CD14-positive monocyte (primary cell): ENCODE results near the gene TAF12. TPM values are rescaled to one million over a fixed set of nuclear protein-coding genes. Genes with fewer than 3 reads are reported as not detected.
"Not testable (repeated sequence)": the region's sequence is repeated elsewhere in the genome, so short reads cannot be mapped to it uniquely, and the experiment has no call there.

Experiments
- DNase-seq, 3 donors: peaks; one replicate each; pipeline ENCODE4 v3.0.0-alpha.2; 2011 to 2022
- H2AFZ ChIP-seq: 2 replicates; pipeline ENCODE4 v1.6.0; 2012; ENCODE audit warnings: mild to moderate bottlenecking, low read depth, low read length, inconsistent platforms; ENCODE audit not compliant: insufficient read depth, poor library complexity, severe bottlenecking
- H3K27ac ChIP-seq, 2 donors: 1 replicate in 1 of 2; 2 replicates in 1 of 2; pipeline ENCODE4 v1.5.1; 2012 to 2013; ENCODE audit warnings: low read length in 2 of 2, control low read depth in 1 of 2, inconsistent platforms in 1 of 2, low read depth in 1 of 2, mild to moderate bottlenecking in 1 of 2
- H3K27me3 ChIP-seq, 2 donors: one replicate each; pipeline versions ENCODE4 v1.6.0 to v1.6.1; 2011 to 2013; ENCODE audit warnings: low read length in 2 of 2; ENCODE audit not compliant: control insufficient read depth in 2 of 2, insufficient read depth in 2 of 2
- H3K36me3 ChIP-seq, 2 donors: replicated peaks in 1 of 2; 1 replicate in 1 of 2; 2 replicates in 1 of 2; pipeline versions ENCODE4 v1.5.1 to v1.6.1; 2012 to 2013; ENCODE audit warnings: low read length in 2 of 2, control low read depth in 1 of 2, inconsistent platforms in 1 of 2, mild to moderate bottlenecking in 1 of 2; ENCODE audit not compliant: insufficient read depth in 2 of 2, control insufficient read depth in 1 of 2
- H3K4me1 ChIP-seq, 2 donors: 1 replicate in 1 of 2; 2 replicates in 1 of 2; pipeline versions ENCODE4 v1.5.1 to v1.6.1; 2012 to 2013; ENCODE audit warnings: low read length in 2 of 2, control low read depth in 1 of 2, inconsistent platforms in 1 of 2, mild to moderate bottlenecking in 1 of 2, moderate library complexity in 1 of 2; ENCODE audit not compliant: insufficient read depth in 2 of 2, control insufficient read depth in 1 of 2
- H3K4me2 ChIP-seq: replicated peaks from 2 replicates; pipeline ENCODE3; 2012; ENCODE audit warnings: low read length, moderate library complexity, mild to moderate bottlenecking; ENCODE audit not compliant: poor library complexity, severe bottlenecking; ENCODE audit errors: extremely low read depth
- H3K4me3 ChIP-seq, 3 experiments: fragments of 200-600 bp in 1 of 3; sonication (generic) in 1 of 3; replicated peaks in 1 of 3; 1 replicate in 2 of 3; 2 replicates in 1 of 3; pipeline ENCODE4 v1.5.1; 2011 to 2013; ENCODE audit warnings: low read length in 3 of 3, mild to moderate bottlenecking in 3 of 3, control low read depth in 2 of 3, low read depth in 2 of 3, inconsistent platforms in 1 of 3, moderate library complexity in 1 of 3
- H3K79me2 ChIP-seq: 2 replicates; pipeline ENCODE4 v1.6.0; 2012; ENCODE audit warnings: mild to moderate bottlenecking, control low read depth, inconsistent platforms, low read length, moderate library complexity; ENCODE audit not compliant: insufficient read depth
- H3K9ac ChIP-seq: 2 replicates; pipeline ENCODE4 v1.6.0; 2017; ENCODE audit warnings: low read length, mild to moderate bottlenecking; ENCODE audit not compliant: insufficient read depth, poor library complexity, severe bottlenecking
- H3K9me3 ChIP-seq, 2 donors: replicated peaks in 1 of 2; 1 replicate in 1 of 2; 2 replicates in 1 of 2; pipeline versions ENCODE4 v1.5.1 to v1.6.1; 2012 to 2013; ENCODE audit warnings: low read length in 2 of 2, control low read depth in 1 of 2; ENCODE audit not compliant: control insufficient read depth in 1 of 2, insufficient read depth in 1 of 2
- H4K20me1 ChIP-seq: 2 replicates; pipeline ENCODE4 v1.6.0; 2012; ENCODE audit warnings: mild to moderate bottlenecking, low read length, control low read depth, moderate library complexity; ENCODE audit not compliant: insufficient read depth
- H3K27ac Mint-ChIP-seq, 7 donors: one replicate each; pipeline ENCODE4 v1.8.0; 2020; ENCODE audit warnings: mild to moderate bottlenecking in 7 of 7, mixed read lengths in 7 of 7, moderate library complexity in 6 of 7, inconsistent platforms in 2 of 7
- H3K27me3 Mint-ChIP-seq, 3 donors: one replicate each; pipeline ENCODE4 v1.8.0; 2021 to 2022; ENCODE audit warnings: low read depth in 3 of 3, mild to moderate bottlenecking in 3 of 3, mixed read lengths in 3 of 3, moderate library complexity in 3 of 3, inconsistent platforms in 1 of 3
- H3K36me3 Mint-ChIP-seq, 2 donors: one replicate each; pipeline ENCODE4 v1.8.0; 2020; ENCODE audit warnings: mixed read lengths in 2 of 2, inconsistent platforms in 1 of 2, mild to moderate bottlenecking in 1 of 2
- H3K4me1 Mint-ChIP-seq: one replicate; pipeline ENCODE4 v1.8.0; 2020; ENCODE audit warnings: mild to moderate bottlenecking, mixed read lengths
- H3K4me3 Mint-ChIP-seq, 2 donors: one replicate each; pipeline ENCODE4 v1.8.0; 2020; ENCODE audit warnings: mild to moderate bottlenecking in 2 of 2, mixed read lengths in 2 of 2, moderate library complexity in 1 of 2
- H3K9me3 Mint-ChIP-seq, 7 donors: one replicate each; pipeline ENCODE4 v1.8.0; 2020 to 2022; ENCODE audit warnings: mixed read lengths in 7 of 7, mild to moderate bottlenecking in 6 of 7, moderate library complexity in 6 of 7, inconsistent platforms in 2 of 7
- CTCF ChIP-seq: fragments of 200-600 bp; IDR thresholded peaks from one replicate; pipeline ENCODE4 v1.8.0; 2022; ENCODE audit warnings: antibody characterized with exemption, mild to moderate bottlenecking
- WGBS: methylation state at CpG from one replicate; pipeline ENCODE4 v1.1.5; 2013; ENCODE audit warnings: missing lambda C conversion rate; ENCODE audit not compliant: insufficient coverage; 5-methylcytosine and 5-hydroxymethylcytosine counted together
- intact Hi-C, 2 donors: fragments of 100-400 bp; cut with micrococcal nuclease; formaldehyde crosslinking; loops; one replicate each; pipeline versions ENCODE4 v1.15.0 to v1.15.1; 2023
- polyA plus RNA-seq, 3 donors: library from polyadenylated mRNA; depleted of rRNA in 1 of 3; unstranded in 2 of 3; stranded (reverse) in 1 of 3; fragments of 300-500 nt in 2 of 3; fragments of >200 nt in 1 of 3; fragmentation: Illumina TruSeq in 2 of 3; gene quantifications; 1 replicate in 2 of 3; 2 replicates in 1 of 3; pipeline ENCODE4 v1.2.3, GENCODE V29; 2012 to 2021

TAF12 gene
- polyA plus RNA-seq, 3 donors = 36.7 to 53.7 (median 53.7) TPM

- Histone ChIP-seq H2AFZ (no peak overlapping the region), H3K36me3 (no peaks in the 10 kb centered on the region), H3K4me2 (no peak overlapping the region), H3K9ac (no peak overlapping the region), H3K27ac (no peak overlapping the region), H3K79me2 (peaks cover under 1% of the 10 kb centered on the region), H3K4me3 (no peak overlapping the region), H3K4me1 (peaks cover 14 to 22% of the 10 kb centered on the region in 2 donors), H4K20me1 (no peaks in the 10 kb centered on the region), H3K27me3 (no peaks in the 10 kb centered on the region), H3K9me3 (no peaks in the 10 kb centered on the region)
- H3K4me3 Mint-ChIP-seq = no peak overlapping the region
- DNase-seq = no peak
- peaks cover 0 to 1% (median 0%) of the 10 kb centered on the region in 3 donors for H3K27me3 Mint-ChIP-seq
- no peak overlapping the region for H3K27ac Mint-ChIP-seq
- H3K4me1 Mint-ChIP-seq = peaks cover 15% of the 10 kb centered on the region
- 94% methylated on average over 2 of the region's 7 CpGs for WGBS
- intact Hi-C loops = no loop called here
- no peak for TF ChIP-seq CTCF
- H3K9me3 Mint-ChIP-seq = no peaks in the 10 kb centered on the region
- no peaks in the 10 kb centered on the region for H3K36me3 Mint-ChIP-seq
Measured at GRCh38 chr1:28663871-28664470, 21.1 kb upstream of the TAF12 start.

- intact Hi-C loops = no loop called here
- Mint-ChIP-seq H3K9me3 (peaks cover 0 to 2% (median 0%) of the 10 kb centered on the region in 7 donors), H3K36me3 (no peaks in the 10 kb centered on the region), H3K4me3 (no peak overlapping the region), H3K27ac (no peak overlapping the region), H3K4me1 (peaks cover 12% of the 10 kb centered on the region), H3K27me3 (peaks cover 0 to 4% (median 1%) of the 10 kb centered on the region in 3 donors)
- TF ChIP-seq CTCF = no peak
- Histone ChIP-seq H3K79me2 (no peaks in the 10 kb centered on the region), H3K9me3 (no peaks in the 10 kb centered on the region), H3K36me3 (no peaks in the 10 kb centered on the region), H3K4me3 (no peak overlapping the region), H3K4me2 (no peak overlapping the region), H3K27me3 (no peaks in the 10 kb centered on the region), H3K27ac (no peak overlapping the region), H3K4me1 (peaks cover 8% of the 10 kb centered on the region in 2 donors), H3K9ac (no peak overlapping the region), H4K20me1 (no peaks in the 10 kb centered on the region), H2AFZ (no peak overlapping the region)
- no peak for DNase-seq
- 100% methylated on average over 4 of the region's 6 CpGs for WGBS
Measured at GRCh38 chr1:28656335-28656734, 13.5 kb upstream of the TAF12 start.

DNA sequence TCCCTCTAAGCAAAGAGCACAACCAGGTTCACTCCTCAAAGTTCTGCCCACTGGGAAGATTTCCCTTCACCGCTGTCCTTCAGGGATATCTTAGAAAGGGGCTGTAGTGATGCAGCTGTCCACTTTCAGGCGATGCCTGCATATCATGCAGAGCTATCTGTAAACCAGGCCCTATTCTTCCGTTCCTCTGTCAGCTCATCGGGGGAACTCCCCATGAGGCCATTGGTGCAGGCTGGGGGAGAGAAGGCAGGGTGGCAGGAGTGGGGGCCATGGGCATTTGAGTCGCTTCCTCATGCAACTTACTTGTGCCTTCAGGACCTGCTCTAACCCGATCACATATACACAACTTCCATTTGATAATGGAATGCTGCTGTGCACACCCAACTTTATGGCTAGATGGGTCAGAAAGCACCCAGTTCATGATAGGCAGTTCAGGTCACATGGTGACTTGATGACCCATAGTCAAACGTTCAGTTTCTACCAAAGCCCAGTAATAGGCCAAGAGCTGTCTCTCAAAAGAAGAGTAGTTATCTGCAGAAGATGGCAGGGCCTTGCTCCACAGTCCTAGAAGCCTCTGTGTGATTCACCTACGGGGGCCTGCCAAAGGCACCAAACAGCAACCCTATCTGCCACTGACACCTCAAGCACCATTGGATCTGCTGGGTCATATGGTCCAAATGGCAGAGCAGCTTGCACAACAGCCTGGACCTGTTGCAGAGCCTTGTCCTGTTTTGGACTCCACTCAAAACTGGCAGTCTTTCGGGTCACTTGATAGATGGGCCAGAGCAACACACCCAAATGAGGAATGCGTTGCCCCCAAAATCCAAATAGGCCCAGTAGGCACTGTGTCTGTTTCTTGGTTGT, 12.8 kb upstream of the TAF12 start:
- H3K9me3 Mint-ChIP-seq, DNase-seq: not testable (repeated sequence)
- peaks cover 12% of the 10 kb centered on the region for H3K4me1 Mint-ChIP-seq

More for the DNA sequence above, 12.8 kb upstream of the TAF12 start:
- H3K9ac ChIP-seq, H3K27ac ChIP-seq, H3K36me3 Mint-ChIP-seq, H3K9me3 ChIP-seq, intact Hi-C loops, H3K4me3 Mint-ChIP-seq, H3K27me3 ChIP-seq, H3K4me2 ChIP-seq, H3K27me3 Mint-ChIP-seq, H3K79me2 ChIP-seq, H4K20me1 ChIP-seq, H3K36me3 ChIP-seq, H2AFZ ChIP-seq, H3K4me3 ChIP-seq, H3K4me1 ChIP-seq: not testable (repeated sequence)
- 90% methylated on average over 4 of the region's 10 CpGs for WGBS
- H3K27ac Mint-ChIP-seq = peak overlapping the region in 1 of 7 donors; percentile 41
